ENCODE results near the gene CISH.

The CISH gene

DNA sequence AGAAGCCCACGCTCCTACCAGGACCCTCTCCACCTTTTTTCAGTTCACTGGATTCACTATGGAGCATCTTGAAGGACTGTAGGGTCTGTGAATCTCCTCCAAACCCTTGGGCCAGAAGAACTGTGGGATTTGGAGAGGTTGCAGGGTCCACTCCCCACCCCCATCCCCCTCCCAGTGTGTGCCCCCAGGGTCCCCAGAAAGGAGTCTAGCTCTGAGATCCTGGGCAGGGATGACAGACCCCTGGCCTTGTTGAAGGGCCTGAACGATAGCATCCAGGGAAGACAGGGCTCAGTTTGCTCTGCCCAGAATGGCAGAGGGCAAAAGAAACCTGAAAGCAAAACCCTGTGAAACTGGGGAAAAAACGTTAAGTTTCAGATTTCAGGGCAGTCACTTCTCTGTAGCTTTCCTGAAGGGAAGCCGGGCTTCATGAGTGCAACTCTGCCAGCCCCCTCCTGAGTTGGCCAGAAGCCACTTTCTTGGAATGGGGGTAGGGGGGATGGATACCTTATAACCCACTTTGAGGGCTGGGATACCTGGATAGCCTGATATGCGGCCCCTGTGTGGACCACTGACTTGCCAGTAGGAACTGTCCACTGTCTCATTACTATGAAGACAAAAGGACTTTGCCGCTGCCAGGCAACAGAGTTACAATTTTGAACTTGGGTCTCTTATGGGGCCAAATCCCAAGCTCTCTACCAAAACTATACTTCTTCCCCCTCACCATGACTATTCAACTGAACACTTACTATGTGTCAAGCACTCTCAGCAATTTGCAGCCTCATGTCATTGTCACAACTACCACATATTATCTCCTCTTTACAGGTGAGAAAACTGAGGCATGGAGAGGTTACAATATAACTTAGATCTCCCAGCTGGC is 1.6 kb upstream of the CISH start:
- TF ChIP-seq ZFP30 (CRISPR knock-in tag; IDR thresholded peaks at IDR 0.05) (no peak), TOX (CRISPR knock-in tag; IDR thresholded peaks at IDR 0.05; ENCODE audit: borderline replicate concordance) (no peak), RARB (CRISPR knock-in tag; IDR thresholded peaks at IDR 0.05) (no peak), BACH2 (CRISPR knock-in tag; IDR thresholded peaks at IDR 0.05; ENCODE audit: borderline replicate concordance) (no peak), TCF4 (CRISPR knock-in tag; IDR thresholded peaks at IDR 0.05; ENCODE audit: borderline replicate concordance) (no peak), CSDC2 (CRISPR knock-in tag; IDR thresholded peaks at IDR 0.05) (no peak), SNAI2 (CRISPR knock-in tag; IDR thresholded peaks at IDR 0.05) (no peak), GLIS3 (CRISPR knock-in tag; IDR thresholded peaks at IDR 0.05) (no peak), OSR1 (CRISPR knock-in tag; IDR thresholded peaks at IDR 0.05) (no peak), ZNF8 (CRISPR knock-in tag; IDR thresholded peaks at IDR 0.05) (no peak), ZNF70 (CRISPR knock-in tag; IDR thresholded peaks at IDR 0.05) (no peak)
- TF ChIP-seq, protein P1, sequence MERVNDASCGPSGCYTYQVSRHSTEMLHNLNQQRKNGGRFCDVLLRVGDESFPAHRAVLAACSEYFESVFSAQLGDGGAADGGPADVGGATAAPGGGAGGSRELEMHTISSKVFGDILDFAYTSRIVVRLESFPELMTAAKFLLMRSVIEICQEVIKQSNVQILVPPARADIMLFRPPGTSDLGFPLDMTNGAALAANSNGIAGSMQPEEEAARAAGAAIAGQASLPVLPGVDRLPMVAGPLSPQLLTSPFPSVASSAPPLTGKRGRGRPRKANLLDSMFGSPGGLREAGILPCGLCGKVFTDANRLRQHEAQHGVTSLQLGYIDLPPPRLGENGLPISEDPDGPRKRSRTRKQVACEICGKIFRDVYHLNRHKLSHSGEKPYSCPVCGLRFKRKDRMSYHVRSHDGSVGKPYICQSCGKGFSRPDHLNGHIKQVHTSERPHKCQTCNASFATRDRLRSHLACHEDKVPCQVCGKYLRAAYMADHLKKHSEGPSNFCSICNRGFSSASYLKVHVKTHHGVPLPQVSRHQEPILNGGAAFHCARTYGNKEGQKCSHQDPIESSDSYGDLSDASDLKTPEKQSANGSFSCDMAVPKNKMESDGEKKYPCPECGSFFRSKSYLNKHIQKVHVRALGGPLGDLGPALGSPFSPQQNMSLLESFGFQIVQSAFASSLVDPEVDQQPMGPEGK (CRISPR knock-in tag; IDR thresholded peaks at IDR 0.05; ENCODE audit: borderline replicate concordance): no peak
- TF ChIP-seq, protein P2, sequence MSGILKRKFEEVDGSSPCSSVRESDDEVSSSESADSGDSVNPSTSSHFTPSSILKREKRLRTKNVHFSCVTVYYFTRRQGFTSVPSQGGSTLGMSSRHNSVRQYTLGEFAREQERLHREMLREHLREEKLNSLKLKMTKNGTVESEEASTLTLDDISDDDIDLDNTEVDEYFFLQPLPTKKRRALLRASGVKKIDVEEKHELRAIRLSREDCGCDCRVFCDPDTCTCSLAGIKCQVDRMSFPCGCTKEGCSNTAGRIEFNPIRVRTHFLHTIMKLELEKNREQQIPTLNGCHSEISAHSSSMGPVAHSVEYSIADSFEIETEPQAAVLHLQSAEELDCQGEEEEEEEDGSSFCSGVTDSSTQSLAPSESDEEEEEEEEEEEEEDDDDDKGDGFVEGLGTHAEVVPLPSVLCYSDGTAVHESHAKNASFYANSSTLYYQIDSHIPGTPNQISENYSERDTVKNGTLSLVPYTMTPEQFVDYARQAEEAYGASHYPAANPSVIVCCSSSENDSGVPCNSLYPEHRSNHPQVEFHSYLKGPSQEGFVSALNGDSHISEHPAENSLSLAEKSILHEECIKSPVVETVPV (CRISPR knock-in tag; IDR thresholded peaks at IDR 0.05): no peak
- TF ChIP-seq, protein P3, sequence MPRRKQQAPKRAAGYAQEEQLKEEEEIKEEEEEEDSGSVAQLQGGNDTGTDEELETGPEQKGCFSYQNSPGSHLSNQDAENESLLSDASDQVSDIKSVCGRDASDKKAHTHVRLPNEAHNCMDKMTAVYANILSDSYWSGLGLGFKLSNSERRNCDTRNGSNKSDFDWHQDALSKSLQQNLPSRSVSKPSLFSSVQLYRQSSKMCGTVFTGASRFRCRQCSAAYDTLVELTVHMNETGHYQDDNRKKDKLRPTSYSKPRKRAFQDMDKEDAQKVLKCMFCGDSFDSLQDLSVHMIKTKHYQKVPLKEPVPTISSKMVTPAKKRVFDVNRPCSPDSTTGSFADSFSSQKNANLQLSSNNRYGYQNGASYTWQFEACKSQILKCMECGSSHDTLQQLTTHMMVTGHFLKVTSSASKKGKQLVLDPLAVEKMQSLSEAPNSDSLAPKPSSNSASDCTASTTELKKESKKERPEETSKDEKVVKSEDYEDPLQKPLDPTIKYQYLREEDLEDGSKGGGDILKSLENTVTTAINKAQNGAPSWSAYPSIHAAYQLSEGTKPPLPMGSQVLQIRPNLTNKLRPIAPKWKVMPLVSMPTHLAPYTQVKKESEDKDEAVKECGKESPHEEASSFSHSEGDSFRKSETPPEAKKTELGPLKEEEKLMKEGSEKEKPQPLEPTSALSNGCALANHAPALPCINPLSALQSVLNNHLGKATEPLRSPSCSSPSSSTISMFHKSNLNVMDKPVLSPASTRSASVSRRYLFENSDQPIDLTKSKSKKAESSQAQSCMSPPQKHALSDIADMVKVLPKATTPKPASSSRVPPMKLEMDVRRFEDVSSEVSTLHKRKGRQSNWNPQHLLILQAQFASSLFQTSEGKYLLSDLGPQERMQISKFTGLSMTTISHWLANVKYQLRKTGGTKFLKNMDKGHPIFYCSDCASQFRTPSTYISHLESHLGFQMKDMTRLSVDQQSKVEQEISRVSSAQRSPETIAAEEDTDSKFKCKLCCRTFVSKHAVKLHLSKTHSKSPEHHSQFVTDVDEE (CRISPR knock-in tag; IDR thresholded peaks at IDR 0.05): no peak
- TF ChIP-seq, protein P4, sequence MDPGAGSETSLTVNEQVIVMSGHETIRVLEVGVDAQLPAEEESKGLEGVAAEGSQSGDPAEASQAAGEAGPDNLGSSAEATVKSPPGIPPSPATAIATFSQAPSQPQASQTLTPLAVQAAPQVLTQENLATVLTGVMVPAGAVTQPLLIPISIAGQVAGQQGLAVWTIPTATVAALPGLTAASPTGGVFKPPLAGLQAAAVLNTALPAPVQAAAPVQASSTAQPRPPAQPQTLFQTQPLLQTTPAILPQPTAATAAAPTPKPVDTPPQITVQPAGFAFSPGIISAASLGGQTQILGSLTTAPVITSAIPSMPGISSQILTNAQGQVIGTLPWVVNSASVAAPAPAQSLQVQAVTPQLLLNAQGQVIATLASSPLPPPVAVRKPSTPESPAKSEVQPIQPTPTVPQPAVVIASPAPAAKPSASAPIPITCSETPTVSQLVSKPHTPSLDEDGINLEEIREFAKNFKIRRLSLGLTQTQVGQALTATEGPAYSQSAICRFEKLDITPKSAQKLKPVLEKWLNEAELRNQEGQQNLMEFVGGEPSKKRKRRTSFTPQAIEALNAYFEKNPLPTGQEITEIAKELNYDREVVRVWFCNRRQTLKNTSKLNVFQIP (CRISPR knock-in tag; IDR thresholded peaks at IDR 0.05; ENCODE audit: borderline replicate concordance, low read depth): no peak
- TF ChIP-seq, protein P5, sequence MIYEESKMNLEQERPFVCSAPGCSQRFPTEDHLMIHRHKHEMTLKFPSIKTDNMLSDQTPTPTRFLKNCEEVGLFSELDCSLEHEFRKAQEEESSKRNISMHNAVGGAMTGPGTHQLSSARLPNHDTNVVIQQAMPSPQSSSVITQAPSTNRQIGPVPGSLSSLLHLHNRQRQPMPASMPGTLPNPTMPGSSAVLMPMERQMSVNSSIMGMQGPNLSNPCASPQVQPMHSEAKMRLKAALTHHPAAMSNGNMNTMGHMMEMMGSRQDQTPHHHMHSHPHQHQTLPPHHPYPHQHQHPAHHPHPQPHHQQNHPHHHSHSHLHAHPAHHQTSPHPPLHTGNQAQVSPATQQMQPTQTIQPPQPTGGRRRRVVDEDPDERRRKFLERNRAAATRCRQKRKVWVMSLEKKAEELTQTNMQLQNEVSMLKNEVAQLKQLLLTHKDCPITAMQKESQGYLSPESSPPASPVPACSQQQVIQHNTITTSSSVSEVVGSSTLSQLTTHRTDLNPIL (CRISPR knock-in tag; IDR thresholded peaks at IDR 0.05; ENCODE audit: low read depth): no peak
- no peak for ATAC-seq

DNA sequence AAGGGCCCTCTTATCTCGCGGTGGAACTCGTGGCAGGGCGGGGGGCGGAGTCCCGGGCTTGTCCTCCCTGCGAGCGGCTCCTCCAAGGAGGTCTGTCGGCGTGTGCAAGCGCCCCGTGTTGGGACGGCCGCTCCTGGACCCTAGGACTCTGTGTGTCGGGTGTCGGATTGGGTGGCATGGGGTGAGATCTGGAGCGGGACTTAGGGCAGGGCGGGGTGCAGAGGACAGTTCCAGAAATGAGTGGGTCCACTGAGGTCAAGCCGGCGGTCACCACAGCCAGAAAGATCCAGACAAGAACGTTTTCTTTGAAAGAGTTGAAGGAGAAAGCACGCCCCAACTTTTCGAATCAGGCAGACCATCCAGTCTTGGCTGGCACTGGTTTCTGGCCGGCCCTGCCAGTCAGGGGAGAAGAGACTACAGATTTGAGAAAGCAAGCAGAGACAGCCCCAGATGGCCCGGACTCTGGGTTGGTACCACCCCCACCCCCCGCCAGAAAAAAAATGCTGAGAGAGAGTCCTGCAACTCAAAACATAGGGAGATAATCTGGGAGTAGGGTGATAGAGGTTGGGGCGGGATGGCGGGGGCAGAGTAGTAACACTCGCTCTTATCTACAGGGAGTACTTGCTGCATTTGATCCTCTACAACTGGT is 784 bp upstream of the CISH start:
- ATAC-seq: peak; percentile 37
- TF ChIP-seq, protein P4 (CRISPR knock-in tag; IDR thresholded peaks at IDR 0.05; ENCODE audit: borderline replicate concordance, low read depth): no peak
- TF ChIP-seq SNAI2 (CRISPR knock-in tag; IDR thresholded peaks at IDR 0.05) (no peak), ESRRG (CRISPR knock-in tag; IDR thresholded peaks at IDR 0.05) (no peak), ZNF8 (CRISPR knock-in tag; IDR thresholded peaks at IDR 0.05) (no peak), RARB (CRISPR knock-in tag; IDR thresholded peaks at IDR 0.05) (no peak), ARNTL (CRISPR knock-in tag; IDR thresholded peaks at IDR 0.05; ENCODE audit: borderline replicate concordance, low read depth) (no peak), ZNF565 (CRISPR knock-in tag; conservative IDR thresholded peaks at IDR 0.05; ENCODE audit: low read depth) (no peak), CSDC2 (CRISPR knock-in tag; IDR thresholded peaks at IDR 0.05) (no peak), TCF4 (CRISPR knock-in tag; IDR thresholded peaks at IDR 0.05; ENCODE audit: borderline replicate concordance) (no peak), ZFP30 (CRISPR knock-in tag; IDR thresholded peaks at IDR 0.05) (no peak)
- TF ChIP-seq, protein P5 (CRISPR knock-in tag; IDR thresholded peaks at IDR 0.05; ENCODE audit: low read depth): no peak
- TF ChIP-seq, protein P2 (CRISPR knock-in tag; IDR thresholded peaks at IDR 0.05): no peak
